HepG2 (cell line): Measurements from ENCODE around the gene TTLL6.

Experiments used
- CAMTA2 ChIP-seq: sonication (generic); formaldehyde crosslinking; IDR thresholded peaks from 2 replicates; pipeline ENCODE4 v1.4.0; 2020; ENCODE audit warnings: mild to moderate bottlenecking, missing genetic modification reagents, borderline replicate concordance
- ELF4 ChIP-seq: sonication (generic); formaldehyde crosslinking; IDR thresholded peaks from 2 replicates; pipeline ENCODE4 v1.5.0; 2020; ENCODE audit warnings: missing genetic modification reagents, mild to moderate bottlenecking, moderate library complexity, borderline replicate concordance
- EZH2 ChIP-seq: conservative IDR thresholded peaks from 2 replicates; pipeline ENCODE4 v1.6.1; 2012; ENCODE audit warnings: mild to moderate bottlenecking, low read depth, low read length, moderate library complexity
- HNF4A ChIP-seq: sonication (generic); formaldehyde crosslinking; IDR thresholded peaks from 2 replicates; pipeline ENCODE4 v1.4.0; 2020; ENCODE audit warnings: missing genetic modification reagents
- MYC ChIP-seq: sonication (generic); formaldehyde crosslinking; IDR thresholded peaks from 2 replicates; pipeline ENCODE4 v1.9.0; 2021; ENCODE audit warnings: missing genetic modification reagents, borderline replicate concordance
- POLR2A ChIP-seq, 2 experiments: IDR thresholded peaks; 2 replicates each; pipeline ENCODE4 v1.6.1; 2011; ENCODE audit warnings: low read depth in 2 of 2, low read length in 2 of 2, mild to moderate bottlenecking in 1 of 2, moderate library complexity in 1 of 2; ENCODE audit not compliant: insufficient read depth in 1 of 2
- ZNF614 ChIP-seq: IDR thresholded peaks from 2 replicates; pipeline ENCODE4 v1.6.1; 2018; ENCODE audit warnings: missing biosample characterization, missing genetic modification reagents, inconsistent platforms, borderline replicate concordance
- ZNF615 ChIP-seq: sonication (generic); formaldehyde crosslinking; IDR thresholded peaks from 2 replicates; pipeline ENCODE4 v1.5.0; 2020; ENCODE audit warnings: mild to moderate bottlenecking, missing genetic modification reagents, borderline replicate concordance
- ZNF629 ChIP-seq: sonication (generic); formaldehyde crosslinking; conservative IDR thresholded peaks from 2 replicates; pipeline ENCODE4 v1.5.0; 2020; ENCODE audit warnings: missing genetic modification reagents
- ZNF777 ChIP-seq: sonication (generic); formaldehyde crosslinking; IDR thresholded peaks from 2 replicates; pipeline ENCODE4 v1.4.0; 2020; ENCODE audit warnings: missing genetic modification reagents

DNA sequence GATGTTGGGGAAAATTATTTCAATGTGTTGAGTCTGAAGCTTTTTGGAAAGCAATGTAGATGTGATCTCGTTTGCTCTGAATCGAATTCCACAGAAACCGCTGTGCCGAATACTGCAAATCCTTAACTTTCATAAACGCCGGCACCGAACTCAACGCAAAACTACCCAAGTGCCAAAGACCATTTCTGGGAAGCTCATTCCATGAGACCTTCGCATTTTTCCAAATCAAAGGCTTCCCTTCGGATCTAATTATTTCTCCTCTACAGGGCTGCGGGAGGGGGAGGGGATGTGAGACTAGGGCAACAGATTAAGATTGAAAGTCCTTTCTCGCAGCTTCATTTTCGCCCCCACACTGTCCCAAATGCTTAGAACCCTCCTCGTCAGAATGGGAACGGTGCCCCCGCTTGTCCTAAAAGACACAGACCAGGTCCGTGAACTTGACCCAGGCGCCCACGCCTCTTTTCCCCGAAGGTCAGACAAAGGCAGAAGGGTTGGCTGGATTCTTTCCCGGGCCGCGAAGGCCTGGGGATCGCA, 98.7 kb downstream of the TTLL6 start:
- no peak for TF ChIP-seq CAMTA2 (CRISPR knock-in tag)
- TF ChIP-seq ZNF629 (CRISPR knock-in tag), result no peak
- no peak for TF ChIP-seq ELF4 (CRISPR knock-in tag)
- TF ChIP-seq MYC (CRISPR knock-in tag), result no peak
- TF ChIP-seq ZNF615 (CRISPR knock-in tag), result no peak
- no peak for TF ChIP-seq ZNF777 (CRISPR knock-in tag)
- TF ChIP-seq POLR2A (IDR thresholded peaks at IDR 0.05; ENCODE audit: insufficient read depth in 1 of 2, low read depth in 2 of 2, low read length in 2 of 2), result no peak
- TF ChIP-seq EZH2, result no peak
- no peak for TF ChIP-seq ZNF614 (CRISPR knock-in tag)
- TF ChIP-seq HNF4A (CRISPR knock-in tag), result no peak
